Measurements from ENCODE around the gene NSUN7. TPM values are rescaled to one million over a fixed set of nuclear protein-coding genes. Genes with fewer than 3 reads are reported as not detected.

Gene NSUN7
- polyA plus RNA-seq, 1 donor from 2014 or later, result 1.1 TPM

GRCh38 chr4:40840255-40840984 is 90.7 kb downstream of the NSUN7 start:
- Mint-ChIP-seq H3K4me3 (peak overlapping the region in 1 of 4 donors; percentile 83), H3K9me3 (no peaks in the 10 kb centered on the region), H3K36me3 (no peaks in the 10 kb centered on the region), H3K27me3 (peaks cover 2% of the 10 kb centered on the region), H3K27ac (peak overlapping the region in 2 of 3 donors; percentile 32 to 52), H3K4me1 (peaks cover 18 to 21% (median 18%) of the 10 kb centered on the region in 3 donors)

GRCh38 chr4:40840985-40841571 is 91.3 kb downstream of the NSUN7 start:
- no peaks in the 10 kb centered on the region for H3K9me3 Mint-ChIP-seq
- H3K4me3 Mint-ChIP-seq, result no peak overlapping the region
- no peaks in the 10 kb centered on the region for H3K27me3 Mint-ChIP-seq
- H3K36me3 Mint-ChIP-seq, result no peaks in the 10 kb centered on the region
- H3K4me1 Mint-ChIP-seq, result peaks cover 14 to 21% (median 18%) of the 10 kb centered on the region in 3 donors
- H3K27ac Mint-ChIP-seq, result peak overlapping the region in 1 of 3 donors; percentile 1

- H3K4me1 Mint-ChIP-seq, result peaks cover 14 to 21% (median 18%) of the 10 kb centered on the region in 3 donors
- no peaks in the 10 kb centered on the region for H3K27me3 Mint-ChIP-seq
- H3K9me3 Mint-ChIP-seq, result no peaks in the 10 kb centered on the region
- H3K4me3 Mint-ChIP-seq, result no peak overlapping the region
- H3K36me3 Mint-ChIP-seq, result no peaks in the 10 kb centered on the region
- no peak overlapping the region for H3K27ac Mint-ChIP-seq
Measured at GRCh38 chr4:40842318-40842717, 92.6 kb downstream of the NSUN7 start.

- no peaks in the 10 kb centered on the region for H3K27me3 Mint-ChIP-seq
- H3K9me3 Mint-ChIP-seq, result no peaks in the 10 kb centered on the region
- no peak overlapping the region for H3K4me3 Mint-ChIP-seq
- H3K4me1 Mint-ChIP-seq, result peaks cover 14 to 21% (median 18%) of the 10 kb centered on the region in 3 donors
- H3K36me3 Mint-ChIP-seq, result no peaks in the 10 kb centered on the region
- no peak overlapping the region for H3K27ac Mint-ChIP-seq
Measured at GRCh38 chr4:40842725-40843423, 93.1 kb downstream of the NSUN7 start.

- Mint-ChIP-seq H3K4me3 (no peak overlapping the region), H3K36me3 (no peaks in the 10 kb centered on the region), H3K27me3 (no peaks in the 10 kb centered on the region), H3K9me3 (no peaks in the 10 kb centered on the region), H3K4me1 (peaks cover 14 to 21% (median 18%) of the 10 kb centered on the region in 3 donors), H3K27ac (no peak overlapping the region)
Measured at GRCh38 chr4:40843696-40844095, 93.9 kb downstream of the NSUN7 start.

GRCh38 chr4:40844261-40844660 is 94.5 kb downstream of the NSUN7 start:
- Mint-ChIP-seq H3K27ac (no peak overlapping the region), H3K27me3 (no peaks in the 10 kb centered on the region), H3K9me3 (no peaks in the 10 kb centered on the region), H3K4me1 (peaks cover 13 to 19% (median 17%) of the 10 kb centered on the region in 3 donors), H3K36me3 (no peaks in the 10 kb centered on the region), H3K4me3 (no peak overlapping the region)

GRCh38 chr4:40845154-40845835 is 95.5 kb downstream of the NSUN7 start:
- Mint-ChIP-seq H3K4me1 (peaks cover 7 to 13% (median 11%) of the 10 kb centered on the region in 3 donors), H3K27me3 (peaks cover 2% of the 10 kb centered on the region), H3K9me3 (no peaks in the 10 kb centered on the region), H3K4me3 (no peak overlapping the region), H3K36me3 (no peaks in the 10 kb centered on the region), H3K27ac (no peak overlapping the region)

GRCh38 chr4:40846532-40846931 is 96.8 kb downstream of the NSUN7 start:
- H3K36me3 Mint-ChIP-seq, result no peaks in the 10 kb centered on the region
- H3K4me3 Mint-ChIP-seq, result no peak overlapping the region
- no peak overlapping the region for H3K27ac Mint-ChIP-seq
- H3K4me1 Mint-ChIP-seq, result peaks cover 0 to 8% (median 1%) of the 10 kb centered on the region in 3 donors
- H3K27me3 Mint-ChIP-seq, result peaks cover 2% of the 10 kb centered on the region
- no peaks in the 10 kb centered on the region for H3K9me3 Mint-ChIP-seq

- H3K27ac Mint-ChIP-seq, result no peak overlapping the region
- no peaks in the 10 kb centered on the region for H3K9me3 Mint-ChIP-seq
- H3K4me1 Mint-ChIP-seq, result no peaks in the 10 kb centered on the region
- H3K36me3 Mint-ChIP-seq, result no peaks in the 10 kb centered on the region
- peaks cover 4% of the 10 kb centered on the region for H3K27me3 Mint-ChIP-seq
- H3K4me3 Mint-ChIP-seq, result no peak overlapping the region
Measured at GRCh38 chr4:40848251-40848650, 98.5 kb downstream of the NSUN7 start.

GRCh38 chr4:40848940-40849339 is 99.2 kb downstream of the NSUN7 start:
- Mint-ChIP-seq H3K27me3 (peaks cover 5% of the 10 kb centered on the region), H3K27ac (no peak overlapping the region), H3K4me3 (no peak overlapping the region), H3K9me3 (no peaks in the 10 kb centered on the region), H3K36me3 (no peaks in the 10 kb centered on the region), H3K4me1 (no peaks in the 10 kb centered on the region)

GRCh38 chr4:40850496-40850895 is 100.7 kb downstream of the NSUN7 start:
- H3K27me3 Mint-ChIP-seq, result peaks cover 5% of the 10 kb centered on the region
- H3K27ac Mint-ChIP-seq, result no peak overlapping the region
- H3K4me1 Mint-ChIP-seq, result no peaks in the 10 kb centered on the region
- no peaks in the 10 kb centered on the region for H3K9me3 Mint-ChIP-seq
- H3K36me3 Mint-ChIP-seq, result no peaks in the 10 kb centered on the region
- H3K4me3 Mint-ChIP-seq, result no peak overlapping the region

- H3K27ac Mint-ChIP-seq, result peak overlapping the region in 1 of 3 donors; percentile 3
- H3K36me3 Mint-ChIP-seq, result no peaks in the 10 kb centered on the region
- H3K4me3 Mint-ChIP-seq, result peak overlapping the region; percentile 28 to 90 (median 85)
- peaks cover 18% of the 10 kb centered on the region for H3K27me3 Mint-ChIP-seq
- H3K4me1 Mint-ChIP-seq, result peaks cover 9 to 16% (median 15%) of the 10 kb centered on the region in 3 donors
- no peaks in the 10 kb centered on the region for H3K9me3 Mint-ChIP-seq
Measured at GRCh38 chr4:40856277-40856839, 106.6 kb downstream of the NSUN7 start.

- H3K9me3 Mint-ChIP-seq, result no peaks in the 10 kb centered on the region
- H3K4me1 Mint-ChIP-seq, result peaks cover 9 to 16% (median 15%) of the 10 kb centered on the region in 3 donors
- H3K4me3 Mint-ChIP-seq, result peak overlapping the region; percentile 28 to 90 (median 85)
- peaks cover 20% of the 10 kb centered on the region for H3K27me3 Mint-ChIP-seq
- no peaks in the 10 kb centered on the region for H3K36me3 Mint-ChIP-seq
- peak overlapping the region in 2 of 3 donors; percentile 3 to 16 for H3K27ac Mint-ChIP-seq
Measured at GRCh38 chr4:40856840-40857362, 107.1 kb downstream of the NSUN7 start.

GRCh38 chr4:40857956-40858355 is 108.2 kb downstream of the NSUN7 start:
- Mint-ChIP-seq H3K4me3 (peak overlapping the region in 3 of 4 donors; percentile 4 to 70 (median 6)), H3K9me3 (no peaks in the 10 kb centered on the region), H3K4me1 (peaks cover 9 to 16% (median 15%) of the 10 kb centered on the region in 3 donors), H3K27me3 (peaks cover 21% of the 10 kb centered on the region), H3K27ac (no peak overlapping the region), H3K36me3 (no peaks in the 10 kb centered on the region)
